Colon (tissue), 2 donors: ENCODE measurements around the gene SENP7.
"Not testable (repeated sequence)": the region's sequence is repeated elsewhere in the genome, so short reads cannot be mapped to it uniquely, and the experiment has no call there.

Experiments
- FAIRE-seq: peaks from 2 replicates; lab custom pipeline; 2012; peaks lifted over from hg19 to GRCh38; lab: Jason Lieb, UNC
- donor health status: control.
- donor health status: control.

The SENP7 gene

DNA sequence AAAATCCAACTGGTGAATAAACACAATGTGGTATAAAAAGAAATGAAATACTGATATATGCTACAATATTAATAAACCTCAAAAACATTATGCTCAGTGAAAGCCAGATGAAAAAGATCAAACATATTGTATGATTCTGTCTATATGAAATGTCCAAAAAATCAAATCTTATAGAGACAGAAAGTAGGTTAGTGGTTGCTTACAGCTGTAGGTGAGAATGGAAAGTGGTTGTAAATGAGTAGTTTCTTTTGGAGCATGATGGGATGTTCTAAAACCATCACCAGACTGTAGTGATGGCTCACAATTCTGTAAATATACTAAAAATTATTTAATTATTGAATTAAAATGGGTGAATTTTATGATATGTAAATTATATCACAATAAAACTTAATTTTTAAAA is 58.4 kb downstream of the SENP7 start:
- no peak for FAIRE-seq

DNA sequence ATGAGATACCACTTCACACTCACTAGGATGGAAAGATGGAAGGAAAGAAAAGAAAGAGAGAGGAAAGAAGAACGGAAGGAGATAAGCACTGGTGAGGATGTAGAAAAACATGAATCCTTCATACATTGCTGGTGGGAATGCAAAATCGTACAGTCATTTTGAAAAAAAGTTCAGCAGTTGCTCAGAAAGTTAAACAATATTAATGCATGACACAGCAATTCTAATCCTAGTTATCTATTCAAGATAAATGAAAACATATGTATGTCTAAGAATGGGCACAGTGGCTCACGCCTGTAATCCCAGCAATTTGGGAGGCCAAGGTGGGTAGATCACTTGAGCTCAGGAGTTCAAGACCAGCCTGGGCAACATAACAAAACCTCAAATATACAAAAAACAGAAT is 59.1 kb downstream of the SENP7 start:
- no peak for FAIRE-seq

DNA sequence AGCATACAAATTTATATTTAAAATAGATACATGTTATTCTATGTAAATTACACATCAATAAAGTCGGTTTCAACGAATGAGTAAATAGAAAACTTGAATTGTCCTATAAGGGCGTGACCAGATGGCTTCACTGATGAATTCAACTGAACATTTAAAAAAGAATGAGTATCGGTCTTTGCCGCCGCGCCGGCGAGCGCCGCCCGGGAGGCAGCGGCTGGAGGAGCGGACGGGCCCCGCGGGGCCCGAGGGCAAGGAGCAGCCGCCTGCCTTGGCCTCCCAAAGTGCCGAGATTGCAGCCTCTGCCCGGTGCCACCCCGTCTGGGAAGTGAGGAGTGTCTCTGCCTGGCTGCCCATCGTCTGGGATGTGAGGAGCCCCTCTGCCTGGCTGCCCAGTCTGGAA is 74.4 kb downstream of the SENP7 start:
- not testable (repeated sequence) for FAIRE-seq

DNA sequence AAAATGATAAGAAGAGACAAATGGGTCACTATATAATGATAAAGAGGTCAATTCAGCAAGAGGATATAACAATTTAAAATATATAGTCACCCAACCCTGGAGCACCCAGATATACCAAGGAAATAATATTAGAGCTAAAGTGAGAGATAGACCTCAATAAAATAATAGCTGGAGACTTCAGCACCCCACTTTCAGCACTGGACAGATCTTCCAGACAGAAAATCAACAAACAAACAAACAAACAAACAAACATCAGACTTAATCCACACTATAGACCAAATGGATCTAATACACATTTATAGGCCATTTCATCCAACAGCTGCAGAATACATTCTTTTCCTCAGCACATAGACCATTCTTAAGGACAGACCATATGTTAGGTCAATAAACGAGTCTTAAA is 79.4 kb downstream of the SENP7 start:
- no peak for FAIRE-seq

DNA sequence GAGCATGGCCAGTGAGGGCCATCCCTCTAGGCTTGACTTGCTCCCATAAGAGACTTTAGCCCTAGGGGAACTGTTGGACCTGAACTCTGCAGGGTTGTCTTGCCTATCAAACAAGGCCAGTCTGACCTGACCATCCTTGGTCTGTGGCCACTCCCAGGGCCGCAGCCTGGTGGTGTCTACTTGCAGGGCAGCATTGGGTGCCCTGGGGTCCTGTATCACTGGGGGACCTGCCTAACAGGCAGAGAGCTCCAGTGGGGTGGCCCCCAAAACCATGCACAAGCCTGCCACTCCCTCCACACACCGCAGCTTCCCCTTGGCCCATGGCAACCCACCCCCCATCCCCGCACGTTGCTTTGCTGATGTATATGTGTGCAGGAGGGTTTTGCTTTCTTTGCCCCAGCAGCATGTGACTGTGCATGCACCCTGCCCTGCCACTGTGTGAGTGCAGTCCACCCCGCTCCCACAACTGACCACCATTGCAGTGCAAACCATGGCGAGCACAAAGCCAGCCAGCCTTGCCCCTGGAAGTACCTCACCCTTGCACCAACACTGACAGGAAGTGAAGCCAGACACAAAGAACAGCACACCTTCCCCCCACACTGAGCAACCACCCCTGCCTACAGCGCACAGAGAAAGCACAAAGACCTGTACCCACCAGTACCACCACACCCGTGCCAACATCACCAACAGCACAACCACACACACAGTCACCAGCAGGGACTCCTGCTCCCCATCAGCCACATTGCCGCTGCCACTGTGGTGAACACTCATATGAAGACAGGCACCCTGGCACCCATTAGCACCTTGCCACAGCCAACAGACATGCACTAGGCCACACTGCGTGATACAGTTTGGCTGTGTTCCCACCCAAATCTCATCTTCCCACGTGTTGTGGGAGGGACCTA is 88.8 kb downstream of the SENP7 start:
- FAIRE-seq: no peak

DNA sequence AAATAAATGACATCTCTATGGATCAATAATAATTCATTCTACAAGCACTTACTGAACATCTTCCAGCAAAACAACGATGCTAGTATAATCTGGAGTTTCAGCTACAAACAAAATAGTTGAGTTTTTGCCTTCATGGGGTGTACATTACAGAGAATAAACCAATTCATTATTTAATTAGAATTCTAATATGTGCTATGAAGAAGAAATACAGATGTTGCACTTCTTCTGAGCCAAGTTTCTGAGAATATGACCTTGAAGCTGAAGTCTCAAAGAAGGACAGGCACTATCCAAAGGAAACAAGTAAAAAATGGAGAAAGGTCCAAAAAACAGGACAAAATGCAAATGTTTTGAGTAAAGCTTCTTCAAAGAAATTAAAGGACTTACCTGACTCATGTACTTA is 94.2 kb downstream of the SENP7 start:
- no peak for FAIRE-seq

DNA sequence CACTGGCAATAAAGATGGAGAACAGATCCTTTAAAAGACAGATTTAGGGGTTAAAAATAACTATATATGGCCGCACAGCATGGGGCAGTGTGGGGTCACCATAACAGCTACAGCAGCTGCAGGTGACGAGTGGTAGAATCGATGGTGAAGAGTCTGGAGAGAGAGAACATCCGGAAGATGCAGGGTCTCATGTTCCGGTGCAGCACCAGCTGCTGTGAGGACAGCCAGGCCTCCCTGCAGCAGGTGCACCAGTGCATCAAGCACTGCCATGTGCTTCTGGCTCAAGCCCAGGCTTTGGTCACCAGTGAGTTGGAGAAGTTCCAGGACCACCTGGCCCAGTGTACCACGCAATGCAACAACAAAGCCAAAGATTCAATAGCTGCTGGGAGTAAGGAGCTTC is 98.9 kb downstream of the SENP7 start:
- FAIRE-seq: no peak

DNA sequence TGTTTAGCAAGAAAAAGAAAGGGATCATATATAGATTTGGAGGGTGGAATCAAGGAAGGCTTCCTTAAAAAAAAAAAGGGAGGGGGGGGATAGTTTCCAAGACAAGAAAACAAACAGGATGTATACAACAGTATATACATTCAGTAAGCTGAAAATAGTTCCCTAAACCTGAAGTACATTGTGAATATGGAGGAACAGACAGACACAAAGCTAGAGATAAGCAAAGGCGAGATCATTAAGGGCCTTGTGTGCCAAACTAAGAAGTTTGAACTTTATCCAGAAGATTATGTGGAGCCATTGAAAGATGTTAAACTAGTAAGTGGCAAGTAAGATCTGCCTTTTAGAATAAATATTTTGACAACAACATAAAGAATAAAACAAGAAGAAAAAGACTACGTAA is 99.4 kb downstream of the SENP7 start:
- no peak for FAIRE-seq

DNA sequence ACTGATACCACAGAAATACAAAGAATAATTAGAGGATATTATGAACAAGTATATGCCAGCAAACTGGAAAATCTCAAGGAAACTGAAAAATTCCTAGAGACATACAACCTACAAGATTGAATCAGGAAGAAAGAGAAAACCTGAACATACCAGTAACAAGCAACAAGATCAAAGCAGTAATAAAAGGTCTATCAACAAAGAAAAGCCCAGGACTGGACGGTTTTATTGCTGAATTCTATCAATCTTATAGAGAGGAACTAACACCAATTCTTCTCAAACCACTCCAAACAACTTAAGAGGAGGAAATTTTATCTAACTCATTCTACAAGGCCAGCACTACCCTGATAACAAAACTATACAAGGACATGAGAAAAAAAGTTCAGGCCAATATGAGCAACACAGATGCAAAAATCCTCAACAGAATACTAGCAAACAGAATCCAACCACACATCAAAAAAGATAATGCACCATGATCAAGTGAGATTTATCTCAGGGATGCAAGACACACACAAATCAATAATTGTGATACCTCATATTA is 121.5 kb downstream of the SENP7 start:
- FAIRE-seq: no peak

DNA sequence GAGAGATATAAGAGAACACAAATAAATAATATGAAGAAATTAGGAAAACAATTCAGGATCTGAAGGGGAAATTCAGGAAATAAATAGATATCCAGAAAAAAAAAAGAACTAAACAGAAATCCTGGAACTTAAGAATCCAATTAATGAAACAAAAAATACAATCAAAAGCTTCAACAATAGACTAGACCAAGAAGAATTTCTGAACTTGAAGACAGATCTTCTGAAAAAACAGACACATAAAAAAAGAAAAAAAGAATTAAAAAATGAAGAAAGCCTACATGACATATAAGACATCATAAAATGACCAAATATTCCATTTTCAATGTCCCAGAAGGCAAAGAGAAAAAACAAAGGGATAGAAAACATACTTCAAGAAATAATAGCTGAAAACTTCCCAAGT is 124.3 kb downstream of the SENP7 start:
- FAIRE-seq: no peak

DNA sequence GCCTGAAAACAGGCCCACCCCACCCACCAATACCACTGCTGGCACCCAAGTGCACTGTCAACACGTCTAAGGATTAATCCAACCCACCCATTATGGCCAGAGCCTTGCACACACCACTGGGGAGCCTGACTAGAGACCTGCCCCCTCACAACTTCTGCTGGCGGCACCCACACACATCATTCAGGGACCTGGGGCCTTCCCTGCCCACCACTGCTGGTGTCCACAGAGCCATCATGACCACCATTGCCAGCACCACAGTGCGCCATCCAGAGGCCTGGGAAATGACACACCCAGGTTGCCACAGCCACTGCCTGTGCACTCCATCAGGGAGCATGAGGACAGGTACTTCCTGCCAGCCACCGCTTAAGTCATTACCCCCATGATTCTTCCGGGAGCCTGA is 125.7 kb downstream of the SENP7 start:
- FAIRE-seq: no peak

DNA sequence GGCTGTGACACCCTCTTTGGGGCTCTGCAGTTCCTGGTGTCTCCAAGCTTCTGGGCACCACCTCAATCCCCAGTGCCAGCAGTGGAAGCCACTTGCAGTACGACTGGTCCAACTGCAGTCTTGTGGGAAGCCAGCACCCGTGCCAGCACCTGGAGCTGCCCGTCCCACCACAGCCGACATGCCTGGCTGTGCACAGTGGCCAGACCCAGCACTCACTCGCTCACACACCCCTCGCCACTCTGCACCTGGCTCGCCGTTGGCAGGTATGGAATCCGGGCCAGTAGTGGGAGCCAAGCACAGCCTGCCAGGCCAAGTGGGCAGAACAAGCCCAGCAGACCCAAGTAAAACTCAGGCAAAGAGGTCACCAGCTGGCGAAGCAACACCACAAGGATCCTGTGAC is 128.6 kb downstream of the SENP7 start:
- FAIRE-seq: no peak

DNA sequence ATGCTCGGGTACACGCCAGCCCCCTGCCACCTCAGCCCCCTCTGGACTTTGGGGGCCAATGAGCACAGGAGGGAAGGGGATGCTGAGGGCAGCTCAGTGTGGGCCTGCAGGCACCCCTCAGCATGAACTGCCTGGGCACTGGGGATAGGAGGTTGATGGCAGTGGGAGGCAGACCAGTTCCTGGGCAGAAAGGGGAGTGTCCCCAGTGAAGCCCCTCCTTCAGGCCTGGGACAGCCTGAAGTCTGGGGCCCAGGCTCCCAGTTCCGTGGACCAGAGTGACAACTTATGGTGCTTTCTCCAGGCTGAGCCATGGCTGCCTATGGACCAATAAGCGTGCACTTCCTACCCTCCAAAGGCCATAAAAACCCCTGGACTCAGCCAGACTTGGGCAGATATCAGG is 129.4 kb downstream of the SENP7 start:
- FAIRE-seq: no peak

DNA sequence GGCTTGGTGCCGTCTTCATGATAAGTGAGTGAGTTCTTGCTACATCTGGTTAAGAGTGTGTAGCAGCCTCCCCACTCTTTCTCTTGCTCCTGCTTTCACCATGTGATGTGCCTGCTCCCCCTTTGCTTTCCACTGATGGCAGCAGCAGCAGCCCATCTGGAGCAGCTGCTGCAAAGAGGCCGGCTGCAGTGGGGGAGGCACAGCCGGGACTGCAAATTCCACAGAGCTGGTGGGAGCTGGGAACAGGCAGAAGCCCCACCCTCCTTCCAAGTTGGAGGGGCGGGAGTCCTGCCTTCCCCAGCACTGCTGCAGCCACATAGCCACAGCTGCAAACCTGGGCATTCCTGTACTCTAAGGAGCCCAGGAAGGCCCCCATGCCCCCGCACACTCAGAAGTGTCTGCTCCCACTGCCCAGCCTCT is 129.8 kb downstream of the SENP7 start:
- no peak for FAIRE-seq

DNA sequence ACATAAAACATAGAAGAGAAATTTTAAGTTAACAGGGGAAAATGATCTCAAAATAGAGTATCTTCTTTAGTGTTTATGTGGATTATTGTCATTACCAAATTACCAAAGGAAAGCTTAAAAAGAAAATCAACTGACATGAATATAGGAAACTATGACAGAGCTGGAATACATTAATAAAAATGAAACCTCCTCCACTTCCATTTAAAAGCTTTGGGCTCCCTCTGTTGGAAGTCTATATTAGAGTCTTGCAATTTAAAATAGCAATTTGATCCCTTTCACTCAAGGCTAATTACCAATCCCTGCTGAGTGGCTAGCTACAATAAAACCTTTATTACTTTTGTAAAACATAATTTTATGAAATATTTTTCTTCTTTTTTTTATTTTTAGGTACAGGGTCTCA is 131.2 kb downstream of the SENP7 start:
- FAIRE-seq: peak; percentile 61

DNA sequence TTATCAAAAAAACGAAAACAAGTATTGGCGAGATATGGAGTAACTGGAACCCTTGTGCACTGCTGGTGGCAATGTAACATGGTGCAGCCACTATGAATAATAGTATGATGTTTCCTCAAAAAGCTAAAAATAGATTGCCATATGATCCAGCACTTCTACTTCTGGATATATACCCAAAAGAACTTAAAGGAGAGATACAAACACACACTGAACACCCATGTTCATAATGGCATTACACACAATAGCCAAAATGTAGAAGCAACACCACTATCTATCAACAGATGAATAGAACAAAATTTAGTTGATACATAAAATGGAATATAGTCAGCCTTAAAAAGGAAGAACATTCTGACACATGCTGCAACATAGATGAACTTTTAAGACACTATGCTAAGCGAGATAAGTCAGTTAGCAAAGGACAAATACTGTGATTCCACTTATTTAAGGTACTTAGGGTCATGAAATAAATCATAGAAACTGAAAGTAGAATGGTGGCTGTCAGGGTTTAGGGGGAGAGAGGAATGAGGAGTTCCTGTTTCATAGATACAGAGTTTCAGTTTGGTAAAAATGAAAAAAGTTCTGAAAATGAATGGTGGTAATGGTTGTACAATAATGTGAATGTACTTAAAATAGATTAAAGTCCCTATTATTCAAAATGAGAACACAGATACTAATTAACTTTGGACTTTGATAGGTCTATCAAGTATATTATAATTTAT is 133.2 kb downstream of the SENP7 start:
- peak; percentile 53 for FAIRE-seq

DNA sequence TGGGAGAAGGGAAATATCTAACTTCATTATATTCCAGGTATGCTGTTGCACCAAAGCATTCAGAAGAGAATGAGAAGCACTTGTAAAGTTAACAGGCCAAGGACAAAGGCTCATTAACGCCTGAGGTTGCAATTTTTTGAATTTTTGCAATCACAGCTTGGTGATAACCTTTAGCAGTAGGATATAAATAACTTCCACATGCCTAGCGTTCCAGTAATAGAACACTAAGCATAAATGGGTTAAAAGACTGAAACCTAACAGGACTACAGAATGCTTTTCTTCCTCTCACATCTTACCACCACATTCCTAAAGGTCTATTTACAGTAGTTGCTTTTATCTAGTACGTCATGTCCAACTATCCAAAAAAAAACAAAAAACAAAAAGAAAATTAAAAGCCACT is 135.2 kb downstream of the SENP7 start:
- FAIRE-seq: no peak

DNA sequence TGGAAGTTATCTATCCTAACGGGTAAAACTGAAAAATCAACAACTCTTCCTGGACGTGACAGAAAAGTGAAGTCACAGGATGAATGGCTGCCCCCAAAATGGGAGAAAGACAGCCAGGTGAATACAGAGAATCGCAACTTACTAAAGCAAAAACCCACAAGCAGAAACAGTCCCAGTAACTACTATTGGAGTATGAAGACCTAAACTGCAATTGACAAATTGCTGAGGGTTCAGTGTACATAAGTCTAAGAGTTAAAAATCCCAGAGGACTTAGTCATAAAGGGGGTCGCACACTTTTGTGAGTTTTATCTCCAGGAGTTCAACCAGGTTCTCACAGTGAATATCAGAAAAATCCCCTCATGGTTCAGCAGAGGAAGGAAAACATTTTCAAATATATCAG is 135.8 kb downstream of the SENP7 start:
- no peak for FAIRE-seq

DNA sequence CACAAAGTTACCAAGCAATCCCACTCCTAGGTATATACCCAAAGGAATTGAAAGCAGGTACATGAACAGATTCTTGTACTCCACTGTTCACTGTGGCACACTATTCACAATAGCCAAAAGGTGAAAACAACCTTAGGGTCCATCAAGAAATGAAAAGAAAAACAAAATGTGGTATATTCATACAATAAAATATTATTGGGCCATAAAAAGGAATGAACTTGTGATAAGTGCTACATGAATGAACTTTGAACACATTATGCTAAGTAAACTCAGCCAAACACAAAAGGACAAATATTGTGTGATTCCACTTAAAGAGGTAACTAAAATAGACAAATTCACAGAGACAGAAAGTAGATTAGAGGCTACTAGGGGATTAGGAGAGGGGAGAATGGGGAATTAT is 137.4 kb downstream of the SENP7 start:
- FAIRE-seq: peak; percentile 70

DNA sequence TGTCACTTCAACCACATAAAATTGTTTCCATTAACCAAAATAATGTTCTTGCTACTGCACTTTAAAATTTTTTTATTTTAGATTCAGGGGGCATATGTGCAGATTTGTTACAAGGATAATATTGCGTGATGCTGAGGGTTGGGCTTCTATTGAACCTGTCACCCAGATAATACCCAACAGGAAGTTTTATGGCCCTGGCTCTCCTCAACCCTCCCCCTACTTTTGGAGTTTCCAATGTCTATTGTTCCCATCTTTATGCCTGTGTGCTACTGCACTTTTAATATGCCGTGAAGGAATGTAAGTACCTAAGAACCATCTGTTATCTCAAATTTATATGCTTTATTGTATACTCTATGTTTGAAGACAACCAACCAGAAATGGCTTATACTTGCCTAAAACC is 150.6 kb downstream of the SENP7 start:
- no peak for FAIRE-seq

DNA sequence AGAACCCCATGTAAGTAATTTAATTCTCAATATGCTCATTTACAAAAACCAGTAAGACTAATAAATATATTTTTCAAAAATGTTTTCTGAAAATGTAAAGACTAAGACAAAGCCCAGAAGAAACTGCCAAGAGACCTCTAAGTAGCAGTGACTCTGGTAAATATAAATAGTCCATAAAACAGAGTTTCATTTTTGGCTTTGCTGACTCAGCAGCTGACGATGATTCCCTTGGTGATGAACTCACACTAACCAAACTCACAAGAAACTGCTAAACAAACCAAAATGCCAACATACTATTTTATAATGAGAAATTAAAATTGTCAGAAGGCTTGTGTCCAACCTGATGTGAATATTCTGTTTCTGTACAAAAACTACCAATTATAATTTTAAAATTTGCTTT is 161.2 kb downstream of the SENP7 start:
- FAIRE-seq: no peak

DNA sequence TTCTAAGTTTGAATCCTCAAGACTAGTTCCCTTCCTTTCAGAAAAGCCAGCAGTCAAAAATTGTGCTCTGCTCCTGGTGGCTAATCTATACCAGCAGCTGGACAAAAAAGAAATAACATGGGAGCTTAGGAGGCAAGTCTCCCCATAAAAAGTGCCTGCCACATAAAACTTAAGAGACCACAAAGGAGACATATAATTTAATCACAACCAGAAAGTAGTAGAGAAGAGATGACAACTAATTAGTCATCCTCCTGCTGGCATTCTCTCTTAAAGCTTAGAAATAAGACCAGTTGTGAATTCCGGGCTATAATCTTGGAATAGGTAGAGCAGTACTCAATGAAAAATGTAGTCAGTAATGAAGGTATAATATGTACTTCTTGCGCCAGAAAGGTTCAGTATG is 172.4 kb downstream of the SENP7 start:
- no peak for FAIRE-seq

DNA sequence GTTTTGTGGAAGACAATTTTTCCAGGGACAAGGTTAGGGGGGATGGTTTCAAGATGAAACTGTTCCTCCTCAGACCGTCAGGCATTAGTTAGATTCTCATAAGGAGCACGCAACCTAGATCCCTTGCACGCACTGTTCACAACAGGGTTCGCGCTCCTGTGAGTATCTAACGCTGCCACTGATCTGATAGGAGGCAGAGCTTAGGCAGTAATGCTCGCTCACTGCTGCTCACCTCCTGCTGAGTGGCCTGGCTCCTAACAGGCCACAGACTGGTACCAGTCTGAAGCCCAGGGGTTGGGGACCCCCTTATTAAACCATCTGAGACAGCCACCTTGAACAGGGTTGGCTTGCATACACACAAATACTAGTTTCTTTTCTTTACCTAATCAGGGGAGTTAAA is 179.1 kb downstream of the SENP7 start:
- no peak for FAIRE-seq
